ENCODE results near the gene ANKRD12. TPM values are rescaled to one million over a fixed set of nuclear protein-coding genes. Genes with fewer than 3 reads are reported as not detected.

The ANKRD12 gene
- total RNA-seq, 2 experiments from 2014 or later: 160 to 164 TPM

DNA sequence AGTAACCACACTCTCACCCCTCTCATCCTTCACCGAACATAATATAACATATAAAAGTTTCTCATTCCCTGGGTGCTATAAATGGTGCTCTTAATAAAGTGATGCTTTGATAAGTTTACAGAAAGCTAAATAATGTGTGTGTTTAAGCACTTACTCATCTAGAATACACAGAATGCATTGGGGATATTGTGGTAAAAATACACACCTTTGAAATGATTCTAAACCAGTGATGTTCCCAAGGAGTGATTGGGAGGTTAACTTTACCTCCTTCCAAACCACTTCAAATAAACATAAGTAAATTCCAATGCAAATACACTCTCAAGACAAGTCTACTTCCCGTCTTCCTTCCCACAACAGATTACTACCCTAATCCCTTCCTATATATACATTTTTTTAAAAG lies 112.7 kb downstream of the ANKRD12 start:
- no peak for ATAC-seq (ENCODE audit: poor library complexity)
- Mint-ChIP-seq H3K9me3 (peaks cover 8% of the 10 kb centered on the region), H3K36me3 (ENCODE audit: low read depth) (peaks cover 90% of the 10 kb centered on the region), H3K4me1 (ENCODE audit: low read depth) (no peaks in the 10 kb centered on the region), H3K27ac (no peak overlapping the region), H3K27me3 (no peaks in the 10 kb centered on the region), H3K4me3 (no peak overlapping the region)
- Histone ChIP-seq H3K9me3 (ENCODE audit: control insufficient read depth in 1 of 2, insufficient read depth in 1 of 2, low read length in 2 of 2) (no peaks in the 10 kb centered on the region), H3K4me3 (ENCODE audit: low read length) (no peak overlapping the region), H3K27me3 (ENCODE audit: control insufficient read depth in 1 of 2, insufficient read depth in 2 of 2, low read length in 2 of 2) (no peaks in the 10 kb centered on the region), H3K36me3 (ENCODE audit: insufficient read depth, low read length) (peaks cover 40% of the 10 kb centered on the region), H3K4me1 (ENCODE audit: insufficient read depth, low read length) (no peaks in the 10 kb centered on the region), H3K27ac (ENCODE audit: low read depth in 1 of 2, low read length in 2 of 2) (no peak overlapping the region)
- CTCF ChIA-PET: no interaction called here
- no peak for DNase-seq
- POLR2A ChIA-PET: no interaction called here
- TF ChIP-seq, protein P1, sequence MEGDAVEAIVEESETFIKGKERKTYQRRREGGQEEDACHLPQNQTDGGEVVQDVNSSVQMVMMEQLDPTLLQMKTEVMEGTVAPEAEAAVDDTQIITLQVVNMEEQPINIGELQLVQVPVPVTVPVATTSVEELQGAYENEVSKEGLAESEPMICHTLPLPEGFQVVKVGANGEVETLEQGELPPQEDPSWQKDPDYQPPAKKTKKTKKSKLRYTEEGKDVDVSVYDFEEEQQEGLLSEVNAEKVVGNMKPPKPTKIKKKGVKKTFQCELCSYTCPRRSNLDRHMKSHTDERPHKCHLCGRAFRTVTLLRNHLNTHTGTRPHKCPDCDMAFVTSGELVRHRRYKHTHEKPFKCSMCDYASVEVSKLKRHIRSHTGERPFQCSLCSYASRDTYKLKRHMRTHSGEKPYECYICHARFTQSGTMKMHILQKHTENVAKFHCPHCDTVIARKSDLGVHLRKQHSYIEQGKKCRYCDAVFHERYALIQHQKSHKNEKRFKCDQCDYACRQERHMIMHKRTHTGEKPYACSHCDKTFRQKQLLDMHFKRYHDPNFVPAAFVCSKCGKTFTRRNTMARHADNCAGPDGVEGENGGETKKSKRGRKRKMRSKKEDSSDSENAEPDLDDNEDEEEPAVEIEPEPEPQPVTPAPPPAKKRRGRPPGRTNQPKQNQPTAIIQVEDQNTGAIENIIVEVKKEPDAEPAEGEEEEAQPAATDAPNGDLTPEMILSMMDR (IDR thresholded peaks at IDR 0.05): no peak
- intact Hi-C loops (cut with DNase I, micrococcal nuclease): no loop called here

DNA sequence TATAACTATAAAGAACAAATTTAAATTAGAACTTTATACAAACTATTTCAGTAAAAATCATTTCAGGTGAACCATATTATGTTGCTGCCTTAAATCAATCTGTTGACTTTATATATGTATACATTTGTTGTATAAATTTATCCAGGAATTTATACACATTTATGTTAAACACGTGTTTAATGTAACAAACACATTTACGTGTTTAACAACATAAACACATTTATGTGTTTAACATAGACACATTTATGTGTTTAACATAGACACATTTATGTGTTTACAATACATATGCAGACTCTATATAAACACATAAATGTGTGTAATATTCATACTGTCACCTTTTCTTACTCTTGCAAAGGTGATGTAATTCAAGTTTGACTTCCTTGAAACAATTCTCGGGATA lies 122.6 kb downstream of the ANKRD12 start:
- Mint-ChIP-seq H3K36me3 (ENCODE audit: low read depth) (peaks cover 90% of the 10 kb centered on the region), H3K27me3 (no peaks in the 10 kb centered on the region), H3K27ac (peak overlapping the region; percentile 15), H3K9me3 (peaks cover 2% of the 10 kb centered on the region), H3K4me3 (no peak overlapping the region), H3K4me1 (ENCODE audit: low read depth) (peaks cover 21% of the 10 kb centered on the region)
- intact Hi-C loops (cut with DNase I, micrococcal nuclease): no loop called here
- Histone ChIP-seq H3K27me3 (ENCODE audit: control insufficient read depth in 1 of 2, insufficient read depth in 2 of 2, low read length in 2 of 2) (no peaks in the 10 kb centered on the region), H3K27ac (ENCODE audit: low read depth in 1 of 2, low read length in 2 of 2) (no peak overlapping the region), H3K36me3 (ENCODE audit: insufficient read depth, low read length) (peaks cover 41% of the 10 kb centered on the region), H3K4me1 (ENCODE audit: insufficient read depth, low read length) (no peaks in the 10 kb centered on the region), H3K4me3 (ENCODE audit: low read length) (no peak overlapping the region), H3K9me3 (ENCODE audit: control insufficient read depth in 1 of 2, insufficient read depth in 1 of 2, low read length in 2 of 2) (no peaks in the 10 kb centered on the region)
- CTCF ChIA-PET: no interaction called here
- ATAC-seq (ENCODE audit: poor library complexity) (no peak), DNase-seq (no peak)
- TF ChIP-seq, protein P1 (IDR thresholded peaks at IDR 0.05): no peak
- POLR2A ChIA-PET: no interaction called here

DNA sequence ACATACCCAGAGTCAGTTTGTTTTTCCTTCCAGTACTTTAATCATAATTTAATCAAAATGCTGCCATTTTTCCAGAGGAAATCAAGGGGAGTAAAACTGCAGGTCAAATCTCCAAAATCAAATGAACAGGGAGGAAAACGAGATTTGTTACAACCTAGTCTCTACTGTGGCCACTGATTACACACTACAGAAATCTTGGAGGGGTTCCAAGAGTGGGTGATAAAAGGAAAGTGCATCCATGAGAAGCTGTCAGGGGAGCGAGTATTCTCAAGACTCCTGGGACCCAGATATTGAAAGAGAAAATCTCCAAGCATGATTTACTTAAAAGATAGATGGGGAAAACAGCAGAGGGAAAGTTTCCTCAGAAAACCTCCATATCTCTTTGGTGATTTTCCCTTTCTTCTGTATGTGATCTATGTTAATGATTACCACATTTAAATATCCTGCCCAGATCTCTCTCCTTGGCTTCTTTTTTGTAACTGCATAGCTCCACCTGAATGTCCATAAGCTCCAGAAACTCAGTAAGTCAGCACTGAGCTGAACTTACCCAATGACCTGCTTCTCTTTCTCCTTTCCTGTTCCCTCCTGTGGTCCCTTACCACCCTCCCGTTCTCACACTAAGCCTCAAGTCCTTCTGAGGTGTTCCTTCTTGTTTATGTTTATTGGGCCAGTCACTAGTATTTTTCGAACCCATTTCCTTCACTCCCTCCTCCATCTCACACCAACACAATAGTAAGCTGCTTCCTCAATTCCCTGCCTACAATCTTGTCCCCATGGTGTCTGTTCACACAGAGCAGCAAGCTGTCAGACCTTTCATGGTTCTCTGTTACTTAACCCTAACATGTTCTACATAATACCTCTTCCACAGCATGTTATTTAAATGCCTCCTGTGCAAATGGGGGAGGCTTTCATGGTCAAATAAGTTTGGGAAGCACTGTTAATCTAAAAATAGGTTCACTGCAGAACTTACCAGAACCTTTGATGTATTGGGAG lies 124.1 kb downstream of the ANKRD12 start:
- POLR2A ChIA-PET: interaction anchor here (0.8 kb wide), 1 partner anchor 19 kb away, joined by 4 read pairs; no protein-coding TSS in a partner anchor
- CTCF ChIA-PET: no interaction called here

More for the DNA sequence above, 124.1 kb downstream of the ANKRD12 start:
- ATAC-seq (ENCODE audit: poor library complexity) (no peak), DNase-seq (no peak)
- H3K36me3 ChIP-seq (ENCODE audit: insufficient read depth, low read length): peaks cover 47% of the 10 kb centered on the region
- intact Hi-C loops (cut with DNase I, micrococcal nuclease): no loop called here
- H3K4me3 ChIP-seq (ENCODE audit: low read length): no peak overlapping the region
- Mint-ChIP-seq H3K36me3 (ENCODE audit: low read depth) (peaks cover 84% of the 10 kb centered on the region), H3K27ac (no peak overlapping the region), H3K27me3 (no peaks in the 10 kb centered on the region), H3K4me3 (no peak overlapping the region), H3K4me1 (ENCODE audit: low read depth) (peaks cover 19% of the 10 kb centered on the region), H3K9me3 (peaks cover 2% of the 10 kb centered on the region)
- no peak overlapping the region for H3K27ac ChIP-seq (ENCODE audit: low read depth in 1 of 2, low read length in 2 of 2)
- TF ChIP-seq, protein P1 (IDR thresholded peaks at IDR 0.05): no peak
- no peaks in the 10 kb centered on the region for H3K9me3 ChIP-seq (ENCODE audit: control insufficient read depth in 1 of 2, insufficient read depth in 1 of 2, low read length in 2 of 2)
- no peaks in the 10 kb centered on the region for H3K4me1 ChIP-seq (ENCODE audit: insufficient read depth, low read length)
- H3K27me3 ChIP-seq (ENCODE audit: control insufficient read depth in 1 of 2, insufficient read depth in 2 of 2, low read length in 2 of 2): no peaks in the 10 kb centered on the region

All from CD4-positive, alpha-beta T cell (primary cell).